ENCODE data around the gene SLC38A1.
"Not testable (repeated sequence)": the region's sequence is repeated elsewhere in the genome, so short reads cannot be mapped to it uniquely, and the experiment has no call there.

The SLC38A1 gene

GRCh38 chr12:46207644-46208043 lies 61.2 kb downstream of the SLC38A1 start:
- no peak for DNase-seq (ENCODE audit: low read depth, low spot score)

- no peak for DNase-seq (ENCODE audit: low read depth, low spot score)
Measured at GRCh38 chr12:46206471-46206870, 62.4 kb downstream of the SLC38A1 start.

DNA sequence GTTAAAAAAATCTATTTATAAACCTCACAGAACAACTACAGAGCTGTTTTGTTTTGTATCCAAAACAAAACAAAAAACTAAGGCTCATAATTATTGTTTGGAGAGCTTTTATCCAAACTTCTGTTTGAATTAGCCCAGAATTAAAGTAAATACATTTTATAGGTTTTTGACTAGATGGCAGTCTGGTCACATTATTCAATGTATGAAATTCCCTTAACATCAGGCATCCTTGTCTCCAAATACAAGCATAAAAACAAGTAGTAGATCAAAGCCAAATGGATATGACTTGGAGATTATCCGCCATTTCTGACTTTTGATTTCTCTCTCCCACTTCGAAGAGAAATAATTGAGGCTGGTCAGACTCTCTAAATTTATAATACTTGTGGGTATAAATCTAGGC lies 63.5 kb downstream of the SLC38A1 start:
- DNase-seq (ENCODE audit: low read depth, low spot score): no peak

GRCh38 chr12:46201284-46201789 lies 67.5 kb downstream of the SLC38A1 start:
- DNase-seq (ENCODE audit: low read depth, low spot score): no peak

GRCh38 chr12:46200551-46200950 lies 68.3 kb downstream of the SLC38A1 start:
- no peak for DNase-seq (ENCODE audit: low read depth, low spot score)

- no peak for DNase-seq (ENCODE audit: low read depth, low spot score)
Measured at GRCh38 chr12:46198913-46199312, 69.9 kb downstream of the SLC38A1 start.

DNA sequence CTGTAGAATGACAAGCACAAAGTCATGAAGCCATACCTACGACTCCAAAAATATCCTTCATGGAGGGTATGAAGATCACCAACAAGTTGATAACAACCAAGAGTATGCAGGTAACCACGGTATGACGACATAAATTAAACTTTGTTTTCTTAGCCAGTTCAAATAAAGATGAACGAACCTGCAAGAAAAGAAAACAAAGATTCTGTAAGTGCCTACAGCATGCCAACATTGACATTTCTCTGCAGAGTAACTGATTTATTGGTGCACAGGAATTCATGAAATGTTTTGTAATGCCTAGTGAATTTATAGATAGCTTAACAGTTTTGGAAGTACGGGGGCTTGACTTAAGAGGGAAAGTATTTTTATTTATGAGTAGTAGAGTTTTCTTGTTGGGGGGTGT lies 71.0 kb downstream of the SLC38A1 start:
- no peak for DNase-seq (ENCODE audit: low read depth, low spot score)

DNA sequence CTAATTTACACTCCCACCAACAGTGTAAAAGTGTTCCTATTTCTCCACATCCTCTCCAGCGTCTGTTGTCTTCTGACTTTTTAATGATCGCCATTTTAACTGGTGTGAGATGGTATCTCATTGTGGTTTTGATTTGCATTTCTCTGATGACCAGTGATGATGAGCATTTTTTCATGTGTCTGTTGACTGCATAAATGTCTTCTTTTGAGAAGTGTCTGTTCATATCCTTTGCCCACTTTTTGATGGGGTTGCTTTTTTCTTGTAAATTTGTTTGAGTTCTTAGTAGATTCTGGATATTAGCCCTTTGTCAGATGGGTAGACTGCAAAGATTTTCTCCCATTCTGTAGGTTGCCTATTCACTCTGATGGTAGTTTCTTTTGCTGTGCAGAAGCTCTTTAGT lies 78.3 kb downstream of the SLC38A1 start:
- DNase-seq (ENCODE audit: low read depth, low spot score): not testable (repeated sequence)

DNA sequence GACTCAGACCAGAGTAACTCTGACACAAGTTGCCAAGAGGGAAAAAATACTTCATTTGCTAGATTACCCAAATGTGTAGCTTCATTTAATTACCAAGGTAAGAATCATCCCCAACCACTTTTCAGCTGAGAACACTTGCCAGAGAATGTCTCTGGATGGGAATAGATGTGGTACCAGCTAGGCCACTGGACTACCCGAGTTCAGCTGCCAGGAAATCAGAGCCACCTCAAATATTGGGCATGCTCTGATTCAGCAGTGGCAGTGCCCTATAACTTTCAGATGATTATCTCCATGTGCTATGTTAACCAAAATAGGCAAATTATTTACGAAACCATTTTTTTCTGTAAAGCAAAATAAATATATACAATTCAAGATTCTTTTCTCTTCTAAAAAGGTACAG lies 80.7 kb downstream of the SLC38A1 start:
- no peak for DNase-seq (ENCODE audit: low read depth, low spot score)

DNA sequence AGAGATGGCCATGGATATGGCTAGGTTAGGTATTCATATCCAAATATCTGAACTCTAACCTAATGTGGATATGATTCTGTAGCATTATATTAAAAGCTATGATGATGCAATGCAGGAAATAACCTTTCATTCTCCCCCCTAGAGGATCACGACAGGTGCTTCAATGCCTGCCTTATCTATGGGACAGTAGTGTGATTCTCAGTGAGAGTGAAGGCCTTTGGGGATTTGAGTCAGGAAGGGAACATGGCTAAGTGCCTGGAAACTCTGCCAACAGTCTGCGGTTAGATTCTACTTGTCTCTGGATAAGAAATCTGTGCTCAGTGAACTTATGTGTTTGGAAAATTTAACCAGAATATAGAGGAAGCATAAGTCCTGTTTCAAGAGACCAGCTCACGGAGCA lies 81.8 kb downstream of the SLC38A1 start:
- no peak for DNase-seq (ENCODE audit: low read depth, low spot score)

DNA sequence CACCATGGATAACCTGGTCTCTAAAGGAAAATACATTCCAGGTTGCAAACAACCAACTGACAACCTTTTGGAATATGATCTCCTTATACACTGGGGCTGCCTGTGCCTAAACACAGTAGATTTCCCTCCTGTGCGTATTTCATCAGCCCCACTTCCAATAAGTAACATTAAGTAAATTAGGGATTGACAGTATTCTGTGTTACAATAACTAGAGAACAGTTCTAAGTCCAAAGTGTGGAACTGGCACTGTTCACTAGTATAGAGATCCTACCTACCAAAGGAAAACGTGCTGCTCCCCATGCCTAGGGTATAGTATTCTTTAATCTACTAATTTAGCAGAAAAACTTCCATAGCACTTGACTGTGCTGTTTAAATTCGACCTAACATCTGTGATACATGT lies 82.8 kb downstream of the SLC38A1 start:
- DNase-seq (ENCODE audit: low read depth, low spot score): no peak

GRCh38 chr12:46185686-46186085 lies 83.2 kb downstream of the SLC38A1 start:
- DNase-seq (ENCODE audit: low read depth, low spot score): no peak

- DNase-seq (ENCODE audit: low read depth, low spot score): no peak
Measured at GRCh38 chr12:46184798-46185595, 83.8 kb downstream of the SLC38A1 start.

- DNase-seq (ENCODE audit: low read depth, low spot score): no peak
Measured at GRCh38 chr12:46183112-46183511, 85.7 kb downstream of the SLC38A1 start.

- DNase-seq (ENCODE audit: low read depth, low spot score): no peak
Measured at GRCh38 chr12:46181465-46181864, 87.4 kb downstream of the SLC38A1 start.

- DNase-seq (ENCODE audit: low read depth, low spot score): no peak
Measured at GRCh38 chr12:46179693-46180452, 89.0 kb downstream of the SLC38A1 start.

GRCh38 chr12:46177837-46178608 lies 90.8 kb downstream of the SLC38A1 start:
- no peak for DNase-seq (ENCODE audit: low read depth, low spot score)

DNA sequence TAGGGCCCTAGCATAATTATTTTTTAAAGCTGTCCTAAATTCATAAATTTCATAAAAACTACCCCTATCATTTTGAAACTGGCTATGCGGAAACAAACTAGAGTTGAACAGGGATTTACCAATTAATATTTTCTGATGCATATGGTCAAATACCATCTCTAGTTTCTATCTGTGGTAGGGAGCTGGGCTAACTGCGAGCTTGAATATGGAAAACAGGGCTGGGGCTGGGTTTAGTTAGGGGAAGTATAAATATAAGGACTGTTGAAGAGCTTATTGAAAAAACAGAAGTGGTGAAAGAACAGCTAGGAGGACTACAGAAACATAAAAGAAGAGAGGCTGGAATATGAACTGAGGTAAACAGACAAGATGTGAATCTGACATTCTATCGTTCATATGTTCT lies 91.8 kb downstream of the SLC38A1 start:
- no peak for DNase-seq (ENCODE audit: low read depth, low spot score)

DNA sequence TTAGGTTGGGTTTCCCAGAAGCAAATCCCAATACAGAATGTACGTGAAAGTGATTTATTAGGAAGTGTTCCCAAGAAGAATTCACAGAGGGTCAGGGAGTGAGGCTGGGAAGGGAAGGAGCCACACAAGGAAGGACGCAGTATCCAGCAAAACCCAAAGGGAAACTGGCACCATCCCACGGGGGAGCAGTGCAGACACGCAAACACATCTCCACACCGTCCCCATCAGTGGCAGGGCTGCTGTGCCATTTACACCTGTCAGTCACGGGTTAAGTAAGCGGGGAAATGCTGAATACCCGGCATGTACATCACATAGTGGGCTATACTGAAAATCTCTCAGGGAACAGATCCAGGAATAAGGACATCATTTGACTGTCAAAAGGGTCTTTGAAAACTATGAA lies 93.9 kb downstream of the SLC38A1 start:
- DNase-seq (ENCODE audit: low read depth, low spot score): no peak

- DNase-seq (ENCODE audit: low read depth, low spot score): no peak
Measured at GRCh38 chr12:46174061-46174662, 94.7 kb downstream of the SLC38A1 start.

GRCh38 chr12:46168426-46168825 lies 100.4 kb downstream of the SLC38A1 start:
- no peak for DNase-seq (ENCODE audit: low read depth, low spot score)

- no peak for DNase-seq (ENCODE audit: low read depth, low spot score)
Measured at GRCh38 chr12:46167412-46167811, 101.4 kb downstream of the SLC38A1 start.

All from smooth muscle cell of the brain vasculature (primary cell).